Measurements from ENCODE around the gene DGKZ.

DGKZ gene

GRCh38 chr11:46383974-46384701 is 36.9 kb downstream of the DGKZ start:
- H3K4me3 ChIP-seq (ENCODE audit: low read depth, low read length), result no peak overlapping the region
- in situ Hi-C loops (cut with HindIII; ENCODE audit: low sequenced_read_pairs), result no loop called here
- no peak for DNase-seq (ENCODE audit: low read depth, low spot score)
- no peak for TF ChIP-seq CTCF (IDR thresholded peaks at IDR 0.05; ENCODE audit: low read depth, low read length)

- no peak for TF ChIP-seq CTCF (IDR thresholded peaks at IDR 0.05; ENCODE audit: low read depth, low read length)
- no peak overlapping the region for H3K4me3 ChIP-seq (ENCODE audit: low read depth, low read length)
- in situ Hi-C loops (cut with HindIII; ENCODE audit: low sequenced_read_pairs), result no loop called here
Observed at GRCh38 chr11:46385169-46386004, 38.1 kb downstream of the DGKZ start.

GRCh38 chr11:46386005-46386578 is 38.8 kb downstream of the DGKZ start:
- in situ Hi-C loops (cut with HindIII; ENCODE audit: low sequenced_read_pairs), result no loop called here
- no peak overlapping the region for H3K4me3 ChIP-seq (ENCODE audit: low read depth, low read length)
- TF ChIP-seq CTCF (IDR thresholded peaks at IDR 0.05; ENCODE audit: low read depth, low read length), result no peak
- no peak for DNase-seq (ENCODE audit: low read depth, low spot score)

More at GRCh38 chr11:46385169-46386004, 38.1 kb downstream of the DGKZ start:
- no peak for DNase-seq (ENCODE audit: low read depth, low spot score)

GRCh38 chr11:46386674-46387073 is 39.4 kb downstream of the DGKZ start:
- DNase-seq (ENCODE audit: low read depth, low spot score), result no peak
- H3K4me3 ChIP-seq (ENCODE audit: low read depth, low read length), result no peak overlapping the region
- in situ Hi-C loops (cut with HindIII; ENCODE audit: low sequenced_read_pairs), result no loop called here
- TF ChIP-seq CTCF (IDR thresholded peaks at IDR 0.05; ENCODE audit: low read depth, low read length), result no peak

- no peak overlapping the region for H3K4me3 ChIP-seq (ENCODE audit: low read depth, low read length)
- in situ Hi-C loops (cut with HindIII; ENCODE audit: low sequenced_read_pairs), result no loop called here
- DNase-seq (ENCODE audit: low read depth, low spot score), result no peak
- no peak for TF ChIP-seq CTCF (IDR thresholded peaks at IDR 0.05; ENCODE audit: low read depth, low read length)
Observed at GRCh38 chr11:46387456-46387855, 40.2 kb downstream of the DGKZ start.

- no peak for DNase-seq (ENCODE audit: low read depth, low spot score)
- no peak overlapping the region for H3K4me3 ChIP-seq (ENCODE audit: low read depth, low read length)
- TF ChIP-seq CTCF (IDR thresholded peaks at IDR 0.05; ENCODE audit: low read depth, low read length), result no peak
- in situ Hi-C loops (cut with HindIII; ENCODE audit: low sequenced_read_pairs), result no loop called here
Observed at GRCh38 chr11:46387919-46388618, 40.8 kb downstream of the DGKZ start.

Measured in astrocyte of the spinal cord (primary cell).